Suprapubic skin (tissue), 4 donors: ENCODE data around the gene SGPP1. TPM values are rescaled to one million over a fixed set of nuclear protein-coding genes. Genes with fewer than 3 reads are reported as not detected.

ENCODE experiments used
- DNase-seq, 2 donors: peaks; one replicate each; pipeline ENCODE4 v3.0.0-alpha.2; 2019; ENCODE audit warnings: low spot score in 2 of 2
- H3K27ac ChIP-seq: fragments of 200-600 bp; sonication (generic); one replicate; pipeline ENCODE4 v1.5.1; 2019
- H3K27me3 ChIP-seq: fragments of 200-600 bp; sonication (generic); one replicate; pipeline ENCODE4 v1.5.1; 2019
- H3K36me3 ChIP-seq: fragments of 200-600 bp; sonication (generic); one replicate; pipeline ENCODE4 v1.5.1; 2019
- H3K4me1 ChIP-seq: fragments of 200-600 bp; sonication (generic); one replicate; pipeline ENCODE4 v1.5.1; 2019
- H3K4me3 ChIP-seq: fragments of 200-600 bp; sonication (generic); one replicate; pipeline ENCODE4 v1.5.1; 2019; ENCODE audit warnings: mild to moderate bottlenecking
- H3K9me3 ChIP-seq: fragments of 200-600 bp; sonication (generic); one replicate; pipeline ENCODE4 v1.5.1; 2019
- EP300 ChIP-seq: sonication (generic); formaldehyde crosslinking; IDR thresholded peaks from one replicate; pipeline ENCODE4 v1.6.1; 2017; ENCODE audit warnings: antibody characterized with exemption
- POLR2A ChIP-seq, 2 donors: fragments of 450-650 bp; IDR thresholded peaks; one replicate each; pipeline ENCODE4 v1.6.1; 2017; ENCODE audit warnings: antibody characterized with exemption in 2 of 2, mild to moderate bottlenecking in 2 of 2, moderate library complexity in 2 of 2
- POLR2AphosphoS5 ChIP-seq, 3 donors: sonication (generic); formaldehyde crosslinking; IDR thresholded peaks; one replicate each; pipeline ENCODE4 v1.6.1; 2017; ENCODE audit warnings: antibody characterized with exemption in 3 of 3
- WGBS: methylation state at CpG from one replicate; pipeline ENCODE4 v1.1.5; 2018; 5-methylcytosine and 5-hydroxymethylcytosine counted together
- total RNA-seq, 4 donors: library from RNA; depleted of rRNA; stranded (reverse); fragments of >200 nt; gene quantifications; one replicate each; pipeline ENCODE4 v1.1.0, GENCODE V29; 2016
- TF ChIP-seq, protein P1 (sequence below), 2 donors: fragments of 200-600 bp in 1 of 2; fragments of 450-650 bp in 1 of 2; sonication (generic) in 1 of 2; IDR thresholded peaks; one replicate each; pipeline ENCODE4 v1.5.1; 2016 to 2019; ENCODE audit warnings: antibody characterized with exemption in 2 of 2, mild to moderate bottlenecking in 1 of 2, moderate library complexity in 1 of 2

SGPP1 gene
- total RNA-seq, 4 donors from 2014 or later = 5.4 to 10.9 (median 8.0) TPM

DNA sequence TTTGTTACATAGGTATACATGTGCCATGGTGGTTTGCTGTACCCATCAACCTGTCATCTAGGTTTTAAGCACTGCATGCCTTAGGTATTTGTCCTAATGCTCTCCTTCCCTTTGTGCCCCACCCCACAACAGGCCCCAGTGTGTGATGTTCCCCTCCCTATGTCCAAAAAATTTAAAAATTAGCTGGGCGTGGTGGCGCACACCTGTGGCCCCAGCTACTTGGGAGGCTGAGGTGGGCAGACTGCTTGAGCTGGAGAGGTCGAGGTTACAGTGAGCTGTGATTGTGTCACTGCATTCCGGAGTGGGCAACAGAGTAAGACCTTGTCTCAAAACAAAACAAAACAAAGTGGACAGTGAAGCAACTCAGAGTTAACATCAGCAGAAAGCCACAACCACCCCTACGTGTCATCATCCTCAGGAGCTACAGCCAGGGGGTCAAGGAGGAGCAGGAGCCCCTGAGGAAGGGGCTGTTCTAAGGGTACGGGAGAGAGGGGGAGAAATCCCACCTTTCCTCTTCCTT is 36.8 kb upstream of the SGPP1 start:
- H3K4me3 ChIP-seq = no peak overlapping the region
- 89% methylated on average over 6 of the region's 6 CpGs for WGBS
- no peak overlapping the region for H3K27ac ChIP-seq
- H3K27me3 ChIP-seq = no peaks in the 10 kb centered on the region
- no peaks in the 10 kb centered on the region for H3K36me3 ChIP-seq
- no peaks in the 10 kb centered on the region for H3K4me1 ChIP-seq
- DNase-seq = no peak
- no peak for TF ChIP-seq POLR2A (IDR thresholded peaks at IDR 0.05)
- no peak for TF ChIP-seq POLR2AphosphoS5 (IDR thresholded peaks at IDR 0.05)
- TF ChIP-seq, protein P1, sequence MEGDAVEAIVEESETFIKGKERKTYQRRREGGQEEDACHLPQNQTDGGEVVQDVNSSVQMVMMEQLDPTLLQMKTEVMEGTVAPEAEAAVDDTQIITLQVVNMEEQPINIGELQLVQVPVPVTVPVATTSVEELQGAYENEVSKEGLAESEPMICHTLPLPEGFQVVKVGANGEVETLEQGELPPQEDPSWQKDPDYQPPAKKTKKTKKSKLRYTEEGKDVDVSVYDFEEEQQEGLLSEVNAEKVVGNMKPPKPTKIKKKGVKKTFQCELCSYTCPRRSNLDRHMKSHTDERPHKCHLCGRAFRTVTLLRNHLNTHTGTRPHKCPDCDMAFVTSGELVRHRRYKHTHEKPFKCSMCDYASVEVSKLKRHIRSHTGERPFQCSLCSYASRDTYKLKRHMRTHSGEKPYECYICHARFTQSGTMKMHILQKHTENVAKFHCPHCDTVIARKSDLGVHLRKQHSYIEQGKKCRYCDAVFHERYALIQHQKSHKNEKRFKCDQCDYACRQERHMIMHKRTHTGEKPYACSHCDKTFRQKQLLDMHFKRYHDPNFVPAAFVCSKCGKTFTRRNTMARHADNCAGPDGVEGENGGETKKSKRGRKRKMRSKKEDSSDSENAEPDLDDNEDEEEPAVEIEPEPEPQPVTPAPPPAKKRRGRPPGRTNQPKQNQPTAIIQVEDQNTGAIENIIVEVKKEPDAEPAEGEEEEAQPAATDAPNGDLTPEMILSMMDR (IDR thresholded peaks at IDR 0.05) = no peak
- no peaks in the 10 kb centered on the region for H3K9me3 ChIP-seq

DNA sequence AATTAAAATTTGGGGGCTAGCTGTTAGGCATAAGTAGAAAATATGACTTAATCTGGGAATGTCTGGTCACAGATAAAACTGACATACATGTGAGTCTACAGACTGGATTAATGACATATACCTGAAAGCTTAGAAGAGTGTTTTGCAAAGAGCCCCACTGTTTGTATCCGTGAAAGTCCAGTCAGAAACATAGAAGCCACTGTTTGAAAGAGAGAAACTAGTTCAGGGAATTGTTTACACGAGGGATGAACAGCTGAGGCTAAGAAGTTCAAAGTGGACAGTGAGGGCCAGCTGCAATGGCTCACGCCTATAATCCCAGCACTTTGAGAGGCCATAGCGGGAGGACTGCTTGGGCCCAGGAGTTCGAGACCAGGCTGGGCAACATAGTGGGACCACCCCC is 36.2 kb upstream of the SGPP1 start:
- 75% methylated on average over 5 of the region's 5 CpGs for WGBS

DNA sequence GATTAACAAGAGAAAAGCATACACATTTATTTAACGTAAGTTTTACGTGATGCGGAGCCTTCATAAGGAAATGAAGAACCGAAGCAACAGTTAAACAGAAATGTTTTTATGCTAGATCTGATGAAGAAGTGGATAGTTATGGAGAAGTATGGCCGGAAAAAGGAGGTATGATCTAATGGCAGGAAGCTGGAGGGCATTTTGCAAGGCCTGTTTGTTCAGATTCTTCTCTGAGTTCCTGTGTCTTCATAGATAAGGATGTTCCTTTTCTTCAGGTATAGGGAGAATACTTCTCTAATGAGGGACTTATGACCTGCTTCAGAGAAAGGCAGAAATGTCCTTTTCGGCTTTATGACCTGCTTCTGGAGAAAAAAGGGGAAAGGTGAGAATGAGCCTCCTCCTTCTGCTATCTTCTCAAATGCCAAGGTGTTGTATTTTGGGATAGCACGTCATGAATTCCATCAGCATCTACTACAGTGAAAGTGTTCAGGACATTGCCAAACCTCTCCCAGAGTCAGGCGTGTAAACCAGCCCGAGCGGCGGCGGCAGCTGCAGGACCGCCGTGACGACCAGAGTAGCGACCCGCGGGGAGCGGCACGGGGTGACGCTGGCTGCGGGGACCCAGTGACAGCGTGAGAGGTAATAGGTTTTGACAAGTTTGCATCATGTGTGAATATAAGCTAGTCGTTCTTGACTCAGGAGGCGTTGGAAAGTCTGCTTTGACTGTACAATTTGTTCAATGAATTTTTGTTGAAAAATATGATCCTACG is 33.7 kb upstream of the SGPP1 start:
- Histone ChIP-seq H3K4me1 (no peaks in the 10 kb centered on the region), H3K36me3 (no peaks in the 10 kb centered on the region), H3K27ac (no peak overlapping the region), H3K4me3 (no peak overlapping the region), H3K9me3 (no peaks in the 10 kb centered on the region), H3K27me3 (no peaks in the 10 kb centered on the region)
- TF ChIP-seq, protein P1 (IDR thresholded peaks at IDR 0.05) = no peak
- TF ChIP-seq POLR2A (IDR thresholded peaks at IDR 0.05) (no peak), EP300 (no peak), POLR2AphosphoS5 (IDR thresholded peaks at IDR 0.05) (no peak)
- no peak for DNase-seq
- WGBS = 84% methylated on average over 26 of the region's 26 CpGs

More for the DNA sequence above, 36.2 kb upstream of the SGPP1 start:
- Histone ChIP-seq H3K4me1 (no peaks in the 10 kb centered on the region), H3K27ac (no peak overlapping the region), H3K4me3 (no peak overlapping the region), H3K36me3 (no peaks in the 10 kb centered on the region), H3K27me3 (no peaks in the 10 kb centered on the region), H3K9me3 (no peaks in the 10 kb centered on the region)
- DNase-seq = no peak
- TF ChIP-seq, protein P1 (IDR thresholded peaks at IDR 0.05) = no peak
- no peak for TF ChIP-seq POLR2AphosphoS5 (IDR thresholded peaks at IDR 0.05)
- no peak for TF ChIP-seq EP300
- no peak for TF ChIP-seq POLR2A (IDR thresholded peaks at IDR 0.05)

DNA sequence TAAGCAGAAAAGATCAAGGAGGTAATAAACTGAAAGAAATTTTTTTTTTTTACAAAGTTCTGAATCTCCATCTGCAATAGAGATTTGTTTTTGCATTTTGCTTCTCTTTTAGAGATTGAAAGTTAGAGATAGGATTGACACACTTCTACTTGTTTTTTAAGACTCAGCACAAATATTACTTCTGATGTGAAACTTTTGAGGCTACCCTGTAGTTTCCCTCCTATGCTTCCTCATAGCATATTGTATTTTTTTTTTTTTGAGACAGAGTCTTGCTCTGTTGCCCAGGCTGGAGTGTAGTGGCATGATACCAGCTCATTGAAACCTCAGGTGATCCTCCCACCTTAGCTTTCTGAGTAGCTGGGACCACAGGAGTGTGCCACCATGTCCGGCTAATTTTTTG is 32.1 kb upstream of the SGPP1 start:
- no peaks in the 10 kb centered on the region for H3K27me3 ChIP-seq
- DNase-seq = no peak
- no peak overlapping the region for H3K27ac ChIP-seq
- TF ChIP-seq, protein P1 (IDR thresholded peaks at IDR 0.05) = no peak
- no peak for TF ChIP-seq POLR2A (IDR thresholded peaks at IDR 0.05)
- no peak for TF ChIP-seq POLR2AphosphoS5 (IDR thresholded peaks at IDR 0.05)
- TF ChIP-seq EP300 = no peak
- no peak overlapping the region for H3K4me3 ChIP-seq
- no peaks in the 10 kb centered on the region for H3K4me1 ChIP-seq
- 100% methylated on average over 1 of the region's 1 CpG for WGBS
- H3K36me3 ChIP-seq = no peaks in the 10 kb centered on the region
- no peaks in the 10 kb centered on the region for H3K9me3 ChIP-seq

DNA sequence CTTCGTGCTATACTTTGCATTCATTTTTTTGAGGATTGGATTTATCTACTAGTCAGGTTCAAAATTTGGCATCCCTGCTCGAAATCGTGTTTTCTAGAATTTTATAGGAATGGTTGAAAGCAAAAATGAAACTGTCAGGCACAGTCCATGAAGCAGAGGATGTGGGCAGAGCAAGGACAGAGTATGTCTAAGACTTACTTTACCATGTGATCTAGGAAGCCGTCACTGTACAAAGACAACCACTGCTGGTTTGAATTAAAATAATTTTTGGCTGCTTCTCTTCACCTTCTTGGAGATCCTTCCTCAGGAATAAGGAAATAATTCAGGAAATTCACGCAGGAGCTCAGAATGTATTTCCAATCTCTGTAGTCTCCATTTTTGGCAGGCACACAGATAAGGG is 31.6 kb upstream of the SGPP1 start:
- Histone ChIP-seq H3K36me3 (no peaks in the 10 kb centered on the region), H3K27ac (no peak overlapping the region), H3K27me3 (no peaks in the 10 kb centered on the region), H3K4me1 (no peaks in the 10 kb centered on the region), H3K9me3 (no peaks in the 10 kb centered on the region), H3K4me3 (no peak overlapping the region)
- no peak for DNase-seq
- WGBS = 43% methylated on average over 5 of the region's 5 CpGs
- TF ChIP-seq EP300 (no peak), POLR2A (IDR thresholded peaks at IDR 0.05) (no peak), POLR2AphosphoS5 (IDR thresholded peaks at IDR 0.05) (no peak)
- TF ChIP-seq, protein P1 (IDR thresholded peaks at IDR 0.05) = no peak
